HG03066 (cell line): ENCODE measurements around the gene PLTP.

Source experiments
- ATAC-seq: cut with Tn5 transposase; IDR thresholded peaks from one replicate; pipeline ENCODE4 v1.9.1; 2021; ENCODE audit warnings: low read depth; ENCODE audit not compliant: unreplicated experiment

The PLTP gene

DNA sequence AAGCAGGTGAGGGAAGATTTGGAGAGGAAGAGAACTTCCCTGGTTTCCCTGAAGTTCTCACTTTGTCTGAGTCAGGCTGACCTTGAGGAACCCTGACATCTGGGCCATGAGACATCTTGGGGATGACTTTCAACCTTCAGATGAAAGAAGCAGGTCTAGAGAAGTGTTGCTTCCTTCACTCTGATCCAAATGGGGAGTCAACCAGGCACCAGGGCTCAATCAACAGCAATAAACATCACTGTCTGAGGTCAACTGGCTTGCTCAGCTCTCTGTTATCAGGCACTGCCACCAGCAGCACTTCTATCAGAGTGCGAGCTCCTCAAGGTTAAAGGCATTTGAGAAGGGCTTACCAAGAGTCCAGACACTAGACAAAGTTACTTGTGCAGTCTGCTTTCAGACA is 61.0 kb downstream of the PLTP start:
- no peak for ATAC-seq

DNA sequence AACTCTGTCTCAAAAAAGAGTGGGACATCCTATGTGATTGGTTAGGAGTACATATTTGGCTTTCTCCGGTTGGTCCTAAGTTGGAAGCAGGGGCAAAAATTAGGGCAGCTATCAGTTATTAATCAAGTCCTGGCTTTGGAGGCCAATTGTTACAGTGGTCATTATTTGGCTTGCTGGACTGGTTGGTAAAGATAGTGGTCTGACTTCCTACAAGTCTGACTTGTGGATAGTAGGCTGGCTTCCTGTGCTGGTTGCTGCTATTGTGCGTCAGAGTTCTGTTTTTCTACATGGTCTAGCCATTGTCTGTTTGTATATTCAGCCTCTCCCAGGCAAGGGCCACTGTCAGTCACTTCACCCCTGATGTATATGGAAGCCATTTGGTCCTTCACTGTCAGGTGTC is 61.7 kb downstream of the PLTP start:
- no peak for ATAC-seq

DNA sequence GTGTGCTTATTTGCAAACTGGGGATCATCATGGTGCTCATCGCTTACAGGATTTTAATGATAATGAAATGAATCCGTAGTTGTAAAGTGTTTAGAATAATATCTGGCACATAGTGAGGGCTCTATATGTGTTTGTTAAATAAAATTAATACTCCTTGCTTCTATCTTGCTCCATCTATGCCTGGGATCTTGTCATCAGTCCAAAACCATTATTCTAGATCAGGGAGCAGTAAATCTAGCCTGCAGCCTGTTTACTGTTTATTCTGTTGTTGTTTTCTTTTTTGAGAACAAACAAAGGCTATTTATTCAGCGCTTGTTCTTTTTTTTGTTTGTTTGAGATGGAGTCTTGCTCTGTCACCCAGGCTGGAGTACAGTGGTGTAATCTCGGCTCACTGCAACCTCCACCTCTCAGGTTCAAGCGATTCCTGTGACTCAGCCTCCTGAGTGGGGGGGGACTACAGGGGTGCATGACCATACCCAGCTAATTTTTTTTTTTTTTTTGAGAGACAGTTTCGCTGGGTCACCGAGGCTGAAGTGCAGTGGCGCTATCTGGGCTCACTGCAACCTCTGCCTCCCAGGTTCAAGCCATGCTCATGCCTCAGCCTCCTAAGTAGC is 62.9 kb downstream of the PLTP start:
- ATAC-seq, result no peak
